Rectal smooth muscle tissue (tissue), 1 donor: ENCODE data around the gene NSUN5.
"Not testable (repeated sequence)": the region's sequence is repeated elsewhere in the genome, so short reads cannot be mapped to it uniquely, and the experiment has no call there.

ENCODE experiments used
- H3K27ac ChIP-seq: one replicate; pipeline ENCODE4 v1.7.0; 2013; ENCODE audit warnings: low read depth, low read length, inconsistent platforms
- H3K27me3 ChIP-seq: one replicate; pipeline ENCODE4 v1.7.0; 2013; ENCODE audit warnings: low read length; ENCODE audit not compliant: control insufficient read depth, insufficient read depth
- H3K36me3 ChIP-seq: one replicate; pipeline ENCODE4 v1.7.0; 2013; ENCODE audit warnings: low read length; ENCODE audit not compliant: control insufficient read depth, insufficient read depth
- H3K4me1 ChIP-seq: one replicate; pipeline ENCODE4 v1.7.0; 2013; ENCODE audit warnings: low read length; ENCODE audit not compliant: control insufficient read depth, insufficient read depth
- H3K4me3 ChIP-seq: one replicate; pipeline ENCODE4 v1.7.0; 2013; ENCODE audit warnings: low read length
- H3K9ac ChIP-seq: one replicate; pipeline ENCODE4 v1.7.0; 2013; ENCODE audit warnings: low read length

Gene NSUN5

DNA sequence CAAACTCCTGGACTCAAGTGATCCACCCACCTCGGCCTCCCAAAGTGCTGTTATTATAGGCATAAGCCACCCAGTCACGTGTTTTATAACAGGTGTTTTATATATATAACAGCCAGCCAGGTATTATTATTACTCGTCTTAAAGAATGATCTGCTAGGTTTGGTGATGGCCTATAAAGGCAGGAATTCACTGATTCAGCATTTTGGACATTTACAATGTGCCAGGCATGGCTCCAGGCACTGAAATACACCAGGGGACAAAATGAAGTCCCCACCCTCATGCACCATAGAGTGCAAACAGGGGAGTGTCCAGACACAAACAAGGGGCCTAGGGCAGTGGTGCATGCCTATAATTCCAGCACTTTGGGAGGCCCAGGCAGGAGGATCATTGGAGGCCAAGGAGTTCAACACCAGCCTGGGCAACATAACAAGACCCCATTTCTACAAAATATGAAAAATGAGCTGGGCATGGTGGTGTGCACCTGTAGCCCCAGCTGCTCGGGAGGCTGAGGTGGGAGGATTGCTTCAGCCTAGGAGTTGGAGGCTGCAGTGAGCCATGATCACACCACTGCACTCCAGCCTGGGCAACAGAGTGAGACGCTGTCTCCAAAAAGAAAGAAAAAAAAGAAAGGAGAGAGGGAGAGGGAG is 14.9 kb upstream of the NSUN5 start:
- not testable (repeated sequence) for H3K36me3 ChIP-seq, H3K4me1 ChIP-seq, H3K27me3 ChIP-seq, H3K27ac ChIP-seq, H3K9ac ChIP-seq
- H3K4me3 ChIP-seq = peak overlapping the region; percentile 1

DNA sequence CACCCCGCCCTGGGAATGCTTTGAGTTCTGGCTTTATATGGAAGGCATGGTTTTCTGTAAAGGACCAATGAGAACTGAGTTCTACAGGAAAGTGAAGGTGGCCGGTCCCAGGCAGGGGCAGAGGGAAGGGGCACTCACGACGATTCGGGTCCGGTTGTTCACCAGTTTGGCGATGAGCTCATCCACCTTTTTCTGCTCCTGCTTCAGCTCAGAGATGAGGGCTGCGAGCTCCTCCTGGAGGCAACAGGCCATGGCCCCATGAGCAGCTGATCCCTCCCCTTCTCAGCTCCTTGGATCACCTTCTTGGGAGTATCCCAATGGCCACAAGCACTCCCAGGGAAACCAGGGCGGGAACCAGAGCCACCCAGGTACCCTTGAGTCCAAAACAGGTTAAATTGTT is 11.4 kb upstream of the NSUN5 start:
- H3K9ac ChIP-seq, H3K27ac ChIP-seq, H3K4me1 ChIP-seq, H3K36me3 ChIP-seq, H3K27me3 ChIP-seq, H3K4me3 ChIP-seq: not testable (repeated sequence)

DNA sequence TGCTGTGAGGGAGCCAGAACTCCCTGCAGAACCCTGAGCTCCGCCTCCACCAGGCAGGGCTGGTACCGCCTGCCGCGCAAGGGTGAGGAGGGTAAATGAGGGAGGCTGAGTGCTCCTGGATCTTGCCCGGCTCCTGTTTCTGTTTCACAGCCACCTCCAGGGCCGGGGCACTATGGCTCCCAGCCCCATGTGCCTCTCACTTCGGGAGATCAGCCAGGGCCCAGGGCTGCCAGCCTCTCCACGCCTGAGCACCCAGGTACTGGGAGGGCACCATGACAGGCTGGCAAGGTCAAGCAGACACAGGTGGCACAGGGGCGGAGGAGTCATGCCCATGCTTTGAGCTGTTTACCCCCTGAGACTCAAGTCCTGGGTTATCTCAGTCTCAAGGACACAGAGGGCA is 10.9 kb upstream of the NSUN5 start:
- H3K36me3 ChIP-seq, H3K4me3 ChIP-seq, H3K9ac ChIP-seq, H3K27me3 ChIP-seq, H3K4me1 ChIP-seq, H3K27ac ChIP-seq: not testable (repeated sequence)

DNA sequence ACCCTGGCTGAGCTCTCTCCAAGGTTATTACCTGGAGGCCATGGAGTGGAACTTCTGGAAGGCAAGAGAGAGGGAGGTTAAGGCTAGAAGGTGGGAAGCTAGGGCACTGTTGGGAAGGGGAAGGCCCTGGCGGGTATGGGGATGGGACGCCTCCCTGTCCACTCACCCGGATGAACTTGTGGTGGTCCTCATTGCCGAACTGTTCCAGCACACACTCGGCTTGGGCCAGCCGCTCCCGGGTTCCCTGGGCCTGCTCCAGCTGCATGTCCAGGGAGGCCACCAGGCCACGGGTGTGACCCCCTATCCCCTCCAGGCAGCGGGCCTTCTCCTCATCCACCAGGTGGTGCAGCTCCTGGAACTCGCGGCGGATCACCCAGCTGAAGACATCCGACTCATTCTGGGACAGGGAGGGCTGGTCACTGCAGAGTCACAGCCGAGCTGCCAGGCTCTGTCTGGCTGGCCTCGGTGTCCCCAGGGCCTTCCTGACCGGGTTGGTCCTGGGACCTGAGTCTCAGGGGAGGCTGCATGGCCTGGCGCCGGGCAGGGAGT is 10.1 kb upstream of the NSUN5 start:
- H3K4me1 ChIP-seq, H3K9ac ChIP-seq, H3K27ac ChIP-seq, H3K36me3 ChIP-seq, H3K27me3 ChIP-seq, H3K4me3 ChIP-seq: not testable (repeated sequence)

DNA sequence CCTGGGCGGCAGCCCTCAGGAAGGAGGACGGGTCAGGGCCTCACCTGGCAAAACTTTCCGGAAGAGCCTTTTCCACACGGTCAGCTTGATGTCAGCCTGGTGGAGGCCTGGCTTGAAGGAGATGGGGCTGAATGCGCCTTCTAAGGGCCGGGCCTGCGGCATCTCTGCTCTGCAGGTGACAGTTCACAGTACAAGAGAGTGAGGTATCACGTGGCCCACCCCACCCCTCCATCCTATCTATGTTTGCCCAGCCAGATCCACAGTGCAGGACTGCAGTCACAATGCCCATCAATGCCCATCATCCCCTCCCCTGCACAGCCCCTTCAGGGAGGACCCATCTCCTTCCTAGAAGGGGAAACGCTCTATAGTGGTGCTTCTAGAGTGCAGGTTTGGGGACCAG is 7.9 kb upstream of the NSUN5 start:
- Histone ChIP-seq H3K27me3 (no peaks in the 10 kb centered on the region), H3K4me1 (no peaks in the 10 kb centered on the region), H3K9ac (no peak overlapping the region), H3K36me3 (no peaks in the 10 kb centered on the region), H3K27ac (no peak overlapping the region), H3K4me3 (no peak overlapping the region)

DNA sequence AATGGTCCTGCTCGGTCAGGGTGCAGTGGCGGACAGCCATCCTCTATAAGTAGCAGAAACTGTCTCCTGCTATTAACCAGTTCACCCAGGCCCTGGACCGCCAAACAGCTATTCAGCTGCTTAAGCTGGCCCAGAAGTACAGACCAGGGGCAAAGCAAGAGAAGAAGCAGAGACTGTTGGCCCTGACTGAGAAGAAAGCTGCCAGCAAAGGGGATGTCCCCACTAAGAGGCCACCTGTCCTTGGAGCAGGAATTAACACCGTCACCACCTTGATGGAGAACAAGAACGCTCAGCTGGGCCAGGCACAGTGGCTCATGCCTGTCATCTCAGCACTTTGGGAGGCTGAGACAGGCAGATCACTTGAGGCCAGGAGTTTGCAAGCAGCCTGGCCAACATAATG is 5.6 kb upstream of the NSUN5 start:
- Histone ChIP-seq H3K9ac (no peak overlapping the region), H3K27ac (no peak overlapping the region), H3K27me3 (no peaks in the 10 kb centered on the region), H3K4me3 (no peak overlapping the region), H3K36me3 (no peaks in the 10 kb centered on the region), H3K4me1 (no peaks in the 10 kb centered on the region)

DNA sequence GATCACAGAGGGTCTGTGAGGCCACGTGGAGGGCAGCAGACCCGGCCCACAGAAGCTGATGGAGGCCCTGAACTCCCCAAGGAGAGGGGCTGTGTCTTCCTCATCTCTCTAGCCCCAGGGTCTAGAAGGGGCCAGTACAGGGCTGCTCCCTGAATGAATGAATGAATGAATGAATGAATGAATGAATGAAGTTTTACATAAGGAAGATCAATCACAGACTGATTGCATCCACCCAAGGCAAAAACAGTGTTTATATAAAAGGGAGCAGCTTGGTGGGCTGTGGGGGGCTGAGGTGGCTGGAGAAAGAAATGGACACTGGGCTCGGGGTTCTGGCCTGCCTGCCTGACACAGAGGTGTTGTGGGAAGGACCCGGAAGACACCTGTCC is 4.9 kb upstream of the NSUN5 start:
- no peak overlapping the region for H3K27ac ChIP-seq
- no peaks in the 10 kb centered on the region for H3K4me1 ChIP-seq
- no peaks in the 10 kb centered on the region for H3K27me3 ChIP-seq
- no peak overlapping the region for H3K4me3 ChIP-seq
- H3K9ac ChIP-seq = no peak overlapping the region
- no peaks in the 10 kb centered on the region for H3K36me3 ChIP-seq

DNA sequence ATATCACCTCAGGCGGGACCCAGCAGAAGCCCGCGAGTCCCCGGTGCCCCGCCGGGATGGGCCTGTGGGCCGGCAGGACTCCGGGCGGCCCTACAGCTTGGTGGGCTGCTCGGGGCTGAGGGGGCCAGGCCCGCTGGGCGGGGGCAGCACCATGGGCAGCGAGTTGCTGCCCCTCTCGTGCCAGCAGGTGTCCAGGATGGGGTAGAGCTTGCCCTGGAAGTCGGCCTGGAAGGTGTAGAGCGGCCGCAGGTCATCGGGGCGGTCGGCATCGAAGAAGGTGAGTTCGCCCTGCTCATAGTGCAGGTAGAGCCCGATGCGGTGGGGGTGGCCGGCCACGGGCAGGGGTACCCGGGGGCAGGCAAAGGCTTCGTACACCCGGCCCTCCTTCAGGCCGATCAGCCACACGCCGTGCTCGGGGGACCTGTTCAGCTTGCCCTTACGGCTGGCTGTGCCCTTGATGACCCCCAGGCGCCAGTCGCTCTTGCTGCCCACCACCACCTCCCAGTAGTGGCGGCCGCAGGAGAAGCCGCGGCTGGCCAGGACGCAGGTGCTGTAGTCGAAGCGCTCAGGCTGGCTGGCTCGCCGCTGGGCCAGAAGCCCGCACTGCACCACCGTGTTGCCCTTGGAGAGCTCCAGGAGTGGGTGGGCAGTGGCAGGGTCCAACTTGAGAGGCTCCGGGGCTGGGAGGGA is 4.3 kb upstream of the NSUN5 start:
- no peaks in the 10 kb centered on the region for H3K36me3 ChIP-seq
- H3K4me3 ChIP-seq = no peak overlapping the region
- H3K9ac ChIP-seq = no peak overlapping the region
- no peak overlapping the region for H3K27ac ChIP-seq
- peaks cover under 1% of the 10 kb centered on the region for H3K4me1 ChIP-seq
- H3K27me3 ChIP-seq = no peaks in the 10 kb centered on the region

DNA sequence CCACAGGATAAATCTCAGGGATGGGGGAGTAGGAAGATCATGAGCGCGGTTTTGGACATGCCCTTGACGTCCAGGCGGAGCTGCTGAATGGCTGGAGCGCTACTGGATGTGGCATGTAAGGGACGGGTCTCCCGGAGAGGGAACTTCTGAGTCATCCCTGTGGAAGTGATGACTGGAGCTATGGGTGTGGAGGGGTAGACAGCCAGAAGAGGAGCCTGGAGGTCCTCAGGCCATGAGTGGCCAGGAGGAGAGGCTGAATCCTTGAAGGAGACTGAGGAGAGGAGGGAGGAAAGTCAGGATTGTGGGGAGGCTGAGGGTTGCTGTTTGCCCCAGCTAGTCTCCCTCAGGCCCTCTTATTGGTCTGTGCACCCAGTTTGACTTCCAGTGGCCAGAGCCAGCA is 2.8 kb upstream of the NSUN5 start:
- H3K4me3 ChIP-seq, H3K36me3 ChIP-seq, H3K27ac ChIP-seq, H3K4me1 ChIP-seq, H3K27me3 ChIP-seq, H3K9ac ChIP-seq: not testable (repeated sequence)

DNA sequence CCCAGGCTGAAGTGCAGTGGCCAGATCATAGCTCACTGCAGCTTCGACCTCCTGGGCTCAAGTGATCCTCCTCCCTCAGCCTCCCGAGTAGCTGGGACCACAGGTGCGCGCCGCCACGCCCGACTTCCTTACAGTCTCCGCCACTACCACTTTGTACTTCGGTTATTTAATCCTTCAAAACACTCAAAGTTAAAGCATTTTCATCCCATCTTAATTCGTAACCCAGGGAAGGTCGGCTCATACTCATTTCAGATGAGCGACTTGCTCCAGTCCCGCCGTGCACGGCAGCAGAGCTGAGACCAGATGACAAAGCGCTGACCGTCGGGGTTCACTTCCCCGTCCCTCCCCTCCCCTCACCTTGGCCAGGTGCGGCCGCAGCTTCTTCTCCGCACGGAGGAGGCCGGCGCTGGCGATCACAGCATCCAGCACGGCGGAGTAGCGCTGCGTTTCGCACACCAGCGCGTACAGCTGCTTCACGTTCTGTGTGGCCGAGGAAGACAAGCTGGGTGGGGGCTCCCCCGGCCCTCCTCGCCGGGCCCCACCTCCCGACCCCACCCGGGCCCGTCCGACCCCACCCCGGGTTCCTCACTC is 457 bp downstream of the NSUN5 start:
- peak overlapping the region; percentile 78 for H3K4me3 ChIP-seq
- peak overlapping the region; percentile 50 for H3K9ac ChIP-seq
- H3K36me3 ChIP-seq = peaks cover 12% of the 10 kb centered on the region
- peak overlapping the region; percentile 59 for H3K27ac ChIP-seq
- peaks cover 4% of the 10 kb centered on the region for H3K4me1 ChIP-seq
- no peaks in the 10 kb centered on the region for H3K27me3 ChIP-seq

DNA sequence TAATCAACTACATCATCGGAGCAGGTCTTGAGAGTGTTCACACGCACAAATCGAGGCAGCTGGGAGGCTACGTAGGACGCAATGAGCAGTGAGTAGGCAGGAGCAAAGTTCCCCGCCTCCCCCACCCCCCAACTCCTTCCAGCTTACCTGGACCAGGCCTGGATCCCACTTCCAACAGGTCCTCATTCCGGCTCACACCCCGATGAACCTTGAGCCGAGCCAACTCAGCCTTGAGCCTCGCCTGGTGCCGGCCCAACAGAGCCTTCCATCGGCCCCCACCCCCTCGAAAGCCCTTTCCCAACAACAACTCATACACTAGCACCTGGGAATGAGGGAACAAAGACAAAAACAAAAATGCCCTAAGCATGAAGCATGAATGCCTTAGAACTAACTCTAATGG is 1.2 kb downstream of the NSUN5 start:
- peaks cover 12% of the 10 kb centered on the region for H3K36me3 ChIP-seq
- peaks cover 4% of the 10 kb centered on the region for H3K4me1 ChIP-seq
- H3K4me3 ChIP-seq = peak overlapping the region; percentile 78
- no peak overlapping the region for H3K9ac ChIP-seq
- H3K27me3 ChIP-seq = no peaks in the 10 kb centered on the region
- no peak overlapping the region for H3K27ac ChIP-seq

DNA sequence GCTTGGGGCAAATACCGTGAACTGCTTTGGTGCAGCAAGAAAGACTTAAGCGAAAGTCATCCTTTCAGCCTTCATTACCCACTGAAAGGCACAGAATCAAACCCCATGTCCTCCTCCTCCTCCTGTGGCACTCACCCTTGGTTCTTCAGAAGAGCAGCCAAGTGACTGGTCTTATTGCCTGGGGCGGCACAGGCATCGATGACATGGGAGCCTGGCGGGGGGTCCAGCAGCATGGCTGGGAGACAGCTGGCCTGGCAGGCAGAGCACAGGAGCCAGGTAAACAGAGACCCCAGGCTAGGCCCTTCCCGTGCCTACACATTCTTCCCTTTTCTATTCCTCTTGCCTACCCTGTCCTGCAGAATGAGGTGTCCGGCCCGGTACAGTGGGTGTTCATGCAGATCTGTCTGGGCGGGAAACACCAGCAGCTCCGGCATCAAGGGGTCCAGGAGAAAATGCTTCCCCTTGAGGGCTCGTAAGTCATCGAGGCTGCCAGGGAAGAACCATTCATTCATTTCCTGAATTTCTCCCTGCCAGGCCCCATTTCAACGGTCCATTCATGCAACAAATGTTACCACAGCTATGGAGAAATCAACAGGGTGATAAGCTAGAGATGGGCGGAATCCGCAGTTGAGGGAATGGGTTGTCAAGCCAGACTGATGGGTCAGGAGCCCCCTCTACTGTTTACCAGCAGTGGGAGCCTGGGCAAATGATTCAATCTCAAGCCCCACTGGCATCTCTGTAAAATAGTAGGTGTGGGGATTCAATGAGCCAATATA is 3.8 kb downstream of the NSUN5 start:
- H3K36me3 ChIP-seq = peaks cover 12% of the 10 kb centered on the region
- H3K4me3 ChIP-seq, H3K27ac ChIP-seq, H3K27me3 ChIP-seq, H3K4me1 ChIP-seq, H3K9ac ChIP-seq: not testable (repeated sequence)
